Smooth muscle cell (in vitro differentiated cells): Measurements from ENCODE around the gene LRRN2. TPM values are rescaled to one million over a fixed set of nuclear protein-coding genes. Genes with fewer than 3 reads are reported as not detected.

Experiments used
- DNase-seq: peaks from one replicate; lab custom pipeline; 2025; ENCODE audit not compliant: unreplicated experiment; lab: John Stamatoyannopoulos, UW
- H2AFZ ChIP-seq: fragments of 200-600 bp; sonication (generic); 2 replicates; pipeline ENCODE4 v1.6.0; 2016; ENCODE audit warnings: antibody characterized with exemption, low read depth, mild to moderate bottlenecking
- H3F3A ChIP-seq: fragments of 200-600 bp; sonication (generic); 2 replicates; pipeline ENCODE4 v1.6.0; 2017; ENCODE audit warnings: antibody characterized with exemption, low read depth
- H3K27ac ChIP-seq: fragments of 200-600 bp; sonication (generic); 2 replicates; pipeline ENCODE4 v1.5.1; 2016; ENCODE audit warnings: low read depth, mild to moderate bottlenecking
- H3K27me3 ChIP-seq: fragments of 200-600 bp; sonication (generic); 2 replicates; pipeline ENCODE4 v1.6.1; 2016; ENCODE audit warnings: low read depth, mild to moderate bottlenecking
- H3K36me3 ChIP-seq: fragments of 200-600 bp; sonication (generic); 2 replicates; pipeline ENCODE4 v1.5.1; 2016; ENCODE audit warnings: low read depth
- H3K4me1 ChIP-seq: fragments of 200-600 bp; sonication (generic); 2 replicates; pipeline ENCODE4 v1.5.1; 2016; ENCODE audit warnings: low read depth
- H3K4me2 ChIP-seq: fragments of 200-600 bp; sonication (generic); 2 replicates; pipeline ENCODE4 v1.6.0; 2016; ENCODE audit warnings: mild to moderate bottlenecking
- H3K4me3 ChIP-seq: fragments of 200-600 bp; sonication (generic); 2 replicates; pipeline ENCODE4 v1.5.1; 2016; ENCODE audit warnings: mild to moderate bottlenecking
- H3K79me2 ChIP-seq: fragments of 200-600 bp; sonication (generic); 2 replicates; pipeline ENCODE4 v1.6.0; 2016; ENCODE audit warnings: low read depth, mild to moderate bottlenecking
- H3K9ac ChIP-seq: fragments of 200-600 bp; sonication (generic); 2 replicates; pipeline ENCODE4 v1.6.0; 2016; ENCODE audit warnings: low read depth
- H3K9me3 ChIP-seq: fragments of 200-600 bp; sonication (generic); replicated peaks from 2 replicates; pipeline ENCODE4 v1.5.1; 2016; ENCODE audit warnings: low read depth
- H4K20me1 ChIP-seq: fragments of 200-600 bp; sonication (generic); 2 replicates; pipeline ENCODE4 v1.6.0; 2016; ENCODE audit warnings: low read depth
- CTCF ChIP-seq: fragments of 200-600 bp; sonication (generic); IDR thresholded peaks from 2 replicates; pipeline ENCODE4 v1.5.1; 2017; ENCODE audit warnings: borderline replicate concordance, mild to moderate bottlenecking, antibody characterized with exemption; ENCODE audit not compliant: insufficient read depth, poor library complexity, severe bottlenecking
- WGBS: methylation state at CpG from one replicate; pipeline ENCODE4 v1.1.7; 2016; ENCODE audit warnings: low lambda C conversion rate; 5-methylcytosine and 5-hydroxymethylcytosine counted together
- polyA plus RNA-seq: library from polyadenylated mRNA; unstranded; fragments of >200 nt; fragmentation: Nextera tagmentation; extraction: Ambion mirVana; gene quantifications from 2 replicates; pipeline ENCODE4 v1.2.1, GENCODE V29; 2016
- total RNA-seq: library from RNA; depleted of rRNA; stranded (reverse); fragments of >200 nt; gene quantifications from 2 replicates; pipeline ENCODE4 v1.2.3, GENCODE V29; 2014

LRRN2 gene
- total and polyA plus RNA-seq, 2 experiments from 2014 or later = 1.3 to 2.4 TPM

DNA sequence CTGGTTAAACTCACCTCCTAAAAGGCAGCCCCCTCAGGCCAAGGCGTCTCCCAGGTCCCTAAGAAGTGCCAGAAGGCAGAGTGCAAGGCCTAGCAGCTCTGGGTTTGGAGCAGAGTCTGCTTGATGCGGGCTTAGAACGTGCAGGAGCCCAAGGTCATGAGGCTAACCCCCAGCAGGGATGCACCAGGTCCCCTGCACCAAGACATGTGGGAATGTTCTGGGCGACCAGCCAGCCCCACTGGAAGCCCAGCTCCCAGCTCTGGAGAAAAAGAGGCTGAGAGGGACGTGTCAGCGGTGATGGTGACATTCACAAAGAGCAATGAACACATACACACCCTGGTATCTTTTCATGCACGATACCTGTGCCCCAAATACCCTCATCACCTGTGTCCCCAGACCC lies 5.1 kb downstream of the LRRN2 start:
- no peaks in the 10 kb centered on the region for H3K9me3 ChIP-seq
- H3K9ac ChIP-seq = no peak overlapping the region
- H3K36me3 ChIP-seq = no peaks in the 10 kb centered on the region
- no peak overlapping the region for H2AFZ ChIP-seq
- no peak overlapping the region for H3K4me3 ChIP-seq
- H3K4me1 ChIP-seq = no peaks in the 10 kb centered on the region
- H3K79me2 ChIP-seq = no peaks in the 10 kb centered on the region
- no peak overlapping the region for H3K27ac ChIP-seq
- TF ChIP-seq CTCF = no peak
- WGBS = 94% methylated on average over 7 of the region's 7 CpGs
- H4K20me1 ChIP-seq = no peaks in the 10 kb centered on the region
- no peaks in the 10 kb centered on the region for H3F3A ChIP-seq
- no peak for DNase-seq
- peaks cover 35% of the 10 kb centered on the region for H3K27me3 ChIP-seq
- H3K4me2 ChIP-seq = no peak overlapping the region

- no peak for TF ChIP-seq CTCF
- no peak overlapping the region for H3K9ac ChIP-seq
- no peaks in the 10 kb centered on the region for H3K79me2 ChIP-seq
- no peak overlapping the region for H3K4me2 ChIP-seq
- peaks cover 32% of the 10 kb centered on the region for H3K27me3 ChIP-seq
- no peaks in the 10 kb centered on the region for H3F3A ChIP-seq
- no peaks in the 10 kb centered on the region for H3K9me3 ChIP-seq
- 71% methylated on average over 3 of the region's 3 CpGs for WGBS
- H4K20me1 ChIP-seq = no peaks in the 10 kb centered on the region
- H2AFZ ChIP-seq = no peak overlapping the region
- H3K36me3 ChIP-seq = no peaks in the 10 kb centered on the region
- no peak for DNase-seq
- no peak overlapping the region for H3K4me3 ChIP-seq
- no peak overlapping the region for H3K27ac ChIP-seq
- H3K4me1 ChIP-seq = no peaks in the 10 kb centered on the region
Observed at GRCh38 chr1:204680051-204680450, 5.5 kb downstream of the LRRN2 start.

- Histone ChIP-seq H3K36me3 (no peaks in the 10 kb centered on the region), H2AFZ (no peak overlapping the region), H3K9ac (no peak overlapping the region), H3F3A (no peaks in the 10 kb centered on the region), H3K4me2 (no peak overlapping the region), H3K27me3 (peaks cover 20% of the 10 kb centered on the region), H3K4me1 (no peaks in the 10 kb centered on the region), H3K79me2 (no peaks in the 10 kb centered on the region), H4K20me1 (no peaks in the 10 kb centered on the region), H3K4me3 (no peak overlapping the region), H3K9me3 (no peaks in the 10 kb centered on the region), H3K27ac (no peak overlapping the region)
- TF ChIP-seq CTCF = no peak
- no peak for DNase-seq
- WGBS = 69% methylated on average over 7 of the region's 7 CpGs
Observed at GRCh38 chr1:204678721-204679475, 6.6 kb downstream of the LRRN2 start.

GRCh38 chr1:204677864-204678263 lies 7.7 kb downstream of the LRRN2 start:
- WGBS = 74% methylated on average over 9 of the region's 9 CpGs
- no peak overlapping the region for H2AFZ ChIP-seq
- no peak for DNase-seq
- H3K4me2 ChIP-seq = no peak overlapping the region
- no peaks in the 10 kb centered on the region for H3K36me3 ChIP-seq
- no peaks in the 10 kb centered on the region for H3F3A ChIP-seq
- no peak overlapping the region for H3K4me3 ChIP-seq
- H3K9me3 ChIP-seq = no peaks in the 10 kb centered on the region
- H3K4me1 ChIP-seq = no peaks in the 10 kb centered on the region
- peaks cover 10% of the 10 kb centered on the region for H3K27me3 ChIP-seq
- no peaks in the 10 kb centered on the region for H3K79me2 ChIP-seq
- no peak for TF ChIP-seq CTCF
- no peak overlapping the region for H3K27ac ChIP-seq
- no peaks in the 10 kb centered on the region for H4K20me1 ChIP-seq
- H3K9ac ChIP-seq = no peak overlapping the region
